KMS-11 (cell line): ENCODE results near the gene IFT122.

Source experiments
- H2AFZ ChIP-seq: fragments of 200-600 bp; sonication (generic); 2 replicates; pipeline ENCODE4 v1.6.1; 2016; ENCODE audit warnings: antibody characterized with exemption, mixed run types, low read depth
- H3K27ac ChIP-seq: fragments of 200-600 bp; sonication (generic); 2 replicates; pipeline ENCODE4 v1.6.1; 2016; ENCODE audit warnings: mild to moderate bottlenecking, mixed run types
- H3K27me3 ChIP-seq: fragments of 200-600 bp; sonication (generic); 2 replicates; pipeline ENCODE4 v1.6.1; 2017; ENCODE audit warnings: mild to moderate bottlenecking, low read depth, mixed run types, moderate library complexity; ENCODE audit not compliant: insufficient read depth
- H3K36me3 ChIP-seq: fragments of 200-600 bp; sonication (generic); 2 replicates; pipeline ENCODE4 v1.6.1; 2017; ENCODE audit warnings: mild to moderate bottlenecking, mixed run types; ENCODE audit not compliant: insufficient read depth
- H3K4me1 ChIP-seq: fragments of 200-600 bp; sonication (generic); 2 replicates; pipeline ENCODE4 v1.6.1; 2016; ENCODE audit warnings: mild to moderate bottlenecking, low read depth, mixed run types; ENCODE audit not compliant: poor library complexity, severe bottlenecking
- H3K4me2 ChIP-seq: fragments of 200-600 bp; sonication (generic); 2 replicates; pipeline ENCODE4 v1.7.0; 2016; ENCODE audit warnings: mild to moderate bottlenecking, mixed run types
- H3K4me3 ChIP-seq: fragments of 200-600 bp; sonication (generic); IDR thresholded peaks from 2 replicates; pipeline ENCODE4 v1.6.1; 2017; ENCODE audit warnings: low read depth, low read length, mixed read lengths; ENCODE audit not compliant: insufficient read depth
- H3K79me2 ChIP-seq: fragments of 200-600 bp; sonication (generic); 2 replicates; pipeline ENCODE4 v1.6.1; 2016; ENCODE audit warnings: low read depth, mixed run types; ENCODE audit not compliant: insufficient read depth
- H3K9ac ChIP-seq: fragments of 200-600 bp; sonication (generic); 2 replicates; pipeline ENCODE4 v1.6.1; 2016; ENCODE audit warnings: mild to moderate bottlenecking, mixed run types
- H4K20me1 ChIP-seq: fragments of 200-600 bp; sonication (generic); 2 replicates; pipeline ENCODE4 v1.6.1; 2016; ENCODE audit warnings: mild to moderate bottlenecking, mixed run types; ENCODE audit not compliant: insufficient read depth
- CTCF ChIP-seq: fragments of 200-600 bp; sonication (generic); conservative IDR thresholded peaks from 2 replicates; pipeline ENCODE4 v1.6.1; 2017; ENCODE audit warnings: low read depth, mild to moderate bottlenecking, antibody characterized with exemption, low read length, moderate library complexity, mixed read lengths

Gene IFT122

GRCh38 chr3:129463094-129463493 lies 23.1 kb downstream of the IFT122 start:
- H3K79me2 ChIP-seq = no peaks in the 10 kb centered on the region
- H4K20me1 ChIP-seq = no peaks in the 10 kb centered on the region
- no peak overlapping the region for H2AFZ ChIP-seq
- H3K27me3 ChIP-seq = no peaks in the 10 kb centered on the region
- H3K36me3 ChIP-seq = no peaks in the 10 kb centered on the region
- H3K9ac ChIP-seq = no peak overlapping the region
- H3K27ac ChIP-seq = no peak overlapping the region
- TF ChIP-seq CTCF = no peak
- peaks cover 29% of the 10 kb centered on the region for H3K4me1 ChIP-seq
- no peak overlapping the region for H3K4me2 ChIP-seq
- no peak overlapping the region for H3K4me3 ChIP-seq

- Histone ChIP-seq H3K9ac (no peak overlapping the region), H3K4me2 (no peak overlapping the region), H3K4me1 (peaks cover 29% of the 10 kb centered on the region), H4K20me1 (no peaks in the 10 kb centered on the region), H3K27me3 (no peaks in the 10 kb centered on the region), H2AFZ (no peak overlapping the region), H3K79me2 (no peaks in the 10 kb centered on the region), H3K27ac (no peak overlapping the region), H3K4me3 (no peak overlapping the region), H3K36me3 (no peaks in the 10 kb centered on the region)
- TF ChIP-seq CTCF = no peak
These were observed 23.7 kb downstream of the IFT122 start for GRCh38 chr3:129463716-129464115.

GRCh38 chr3:129467932-129468331 lies 27.9 kb downstream of the IFT122 start:
- Histone ChIP-seq H4K20me1 (no peaks in the 10 kb centered on the region), H3K4me1 (no peaks in the 10 kb centered on the region), H2AFZ (no peak overlapping the region), H3K4me3 (no peak overlapping the region), H3K27ac (no peak overlapping the region), H3K79me2 (no peaks in the 10 kb centered on the region), H3K36me3 (no peaks in the 10 kb centered on the region; the same call in 1 of the 2 replicates), H3K9ac (no peak overlapping the region), H3K27me3 (no peaks in the 10 kb centered on the region), H3K4me2 (no peak overlapping the region)
- TF ChIP-seq CTCF = no peak

- no peaks in the 10 kb centered on the region; the same call in 1 of the 2 replicates for H3K36me3 ChIP-seq
- no peak overlapping the region for H3K9ac ChIP-seq
- H3K79me2 ChIP-seq = no peaks in the 10 kb centered on the region
- TF ChIP-seq CTCF = no peak
- H3K27me3 ChIP-seq = no peaks in the 10 kb centered on the region
- no peaks in the 10 kb centered on the region for H4K20me1 ChIP-seq
- H3K4me1 ChIP-seq = no peaks in the 10 kb centered on the region
- no peak overlapping the region for H2AFZ ChIP-seq
- H3K27ac ChIP-seq = no peak overlapping the region
- H3K4me2 ChIP-seq = no peak overlapping the region
- H3K4me3 ChIP-seq = no peak overlapping the region
These were observed 29.0 kb downstream of the IFT122 start for GRCh38 chr3:129469026-129469425.
